K562 (cell line): ENCODE measurements around the gene ZNF790. TPM values are rescaled to one million over a fixed set of nuclear protein-coding genes. Genes with fewer than 3 reads are reported as not detected.

Experiments
- ATAC-seq: fragments of 200-7000 bp; cut with Tn5 transposase; 3 replicates; pipeline ENCODE4 v1.9.1; 2020; ENCODE audit warnings: moderate library complexity
- BruUV-seq: library from RNA; stranded (reverse); fragments of 400-500 nt; replicated peaks from 2 replicates; lab custom pipeline; 2021; lab: Mats Ljungman, UMichigan
- CTCF ChIA-PET: fragments of 300-600 bp; formaldehyde crosslinking; extraction: SDS; loops from one replicate; lab custom pipeline; 2021; ENCODE audit warnings: low intra/inter-chr PET ratio; lab: Yijun Ruan, JAX
- POLR2A ChIA-PET: fragments of 300-600, 350-650 bp; sonication (Branson Sonifier 250); formaldehyde crosslinking; extraction: SDS; loops from one replicate; lab custom pipeline; 2021; ENCODE audit warnings: antibody characterized with exemption, inconsistent platforms; lab: Yijun Ruan, JAX
- DNase-seq, 4 experiments: peaks; one replicate each; pipeline versions ENCODE4 v3.0.0 to v3.0.0-alpha.2; 2011 to 2018; ENCODE audit warnings: low spot score in 3 of 4, mixed read lengths in 3 of 4; ENCODE audit errors: extremely low read depth in 1 of 4
- FAIRE-seq: peaks from 2 replicates; lab custom pipeline; 2011; peaks lifted over from hg19 to GRCh38; lab: Jason Lieb, UNC
- H2AFZ ChIP-seq: 2 replicates; pipeline ENCODE4 v1.6.0; 2011; ENCODE audit warnings: low read depth, low read length, control low read depth, inconsistent platforms
- H3K27ac ChIP-seq: fragments of 200-600 bp; 3 replicates; pipeline ENCODE4 v1.8.0; 2011; ENCODE audit warnings: low read depth, mild to moderate bottlenecking, control low read depth, inconsistent platforms, low read length, moderate library complexity, mixed read lengths; ENCODE audit errors: extremely low read depth
- H3K27me3 ChIP-seq, 2 experiments: fragments of 300-600 bp in 1 of 2; 2 replicates in 1 of 2; 3 replicates in 1 of 2; pipeline versions ENCODE4 v1.6.0 to v1.8.0; 2011; ENCODE audit warnings: inconsistent platforms in 2 of 2, low read length in 2 of 2, mild to moderate bottlenecking in 1 of 2, mixed read lengths in 1 of 2, moderate library complexity in 1 of 2; ENCODE audit not compliant: control insufficient read depth in 2 of 2, insufficient read depth in 2 of 2
- H3K36me3 ChIP-seq: fragments of 300-600 bp; 3 replicates; pipeline ENCODE4 v1.8.0; 2011; ENCODE audit warnings: mild to moderate bottlenecking, low read length, inconsistent platforms; ENCODE audit not compliant: control insufficient read depth, insufficient read depth
- H3K4me1 ChIP-seq, 2 experiments: fragments of 200-600 bp in 1 of 2; replicated peaks in 1 of 2; 2 replicates in 1 of 2; 3 replicates in 1 of 2; pipeline versions ENCODE4 v1.5.1 to v1.8.0; 2011; ENCODE audit warnings: inconsistent platforms in 2 of 2, low read length in 2 of 2, mild to moderate bottlenecking in 1 of 2, mixed read lengths in 1 of 2, moderate library complexity in 1 of 2; ENCODE audit not compliant: control insufficient read depth in 2 of 2, insufficient read depth in 2 of 2
- H3K4me2 ChIP-seq: 2 replicates; pipeline ENCODE4 v1.6.1; 2011; ENCODE audit warnings: low read length, control low read depth, inconsistent platforms, mixed read lengths; ENCODE audit not compliant: insufficient read depth
- H3K4me3 ChIP-seq: fragments of 200-600 bp; sonication (generic), shearing (Covaris generic); 2 replicates; pipeline ENCODE4 v1.5.1; 2016; ENCODE audit warnings: control low read depth, inconsistent platforms
- H3K79me2 ChIP-seq: fragments of 200-600 bp; 3 replicates; pipeline ENCODE4 v1.8.0; 2011; ENCODE audit warnings: low read length, inconsistent platforms; ENCODE audit not compliant: control insufficient read depth, insufficient read depth
- H3K9ac ChIP-seq, 2 experiments: 2 replicates each; pipeline versions ENCODE4 v1.6.0 to v1.6.1; 2011; ENCODE audit warnings: low read depth in 2 of 2, low read length in 2 of 2, control low read depth in 1 of 2, inconsistent platforms in 1 of 2, mild to moderate bottlenecking in 1 of 2, mixed read lengths in 1 of 2; ENCODE audit not compliant: insufficient read depth in 1 of 2
- H3K9me1 ChIP-seq: one replicate; pipeline ENCODE4 v1.6.0; 2011; ENCODE audit warnings: inconsistent platforms, mild to moderate bottlenecking, low read length, moderate library complexity; ENCODE audit not compliant: control insufficient read depth, insufficient read depth
- H3K9me3 ChIP-seq: replicated peaks from 2 replicates; pipeline ENCODE4 v1.5.1; 2011; ENCODE audit warnings: low read depth, low read length, inconsistent platforms; ENCODE audit not compliant: control insufficient read depth, insufficient read depth
- H4K20me1 ChIP-seq: replicated peaks from 2 replicates; pipeline ENCODE4 v1.6.1; 2011; ENCODE audit warnings: low read length, inconsistent platforms, mixed read lengths; ENCODE audit not compliant: control insufficient read depth, insufficient read depth
- CHD2 ChIP-seq: IDR thresholded peaks from 2 replicates; pipeline ENCODE4 v1.6.1; 2011; ENCODE audit warnings: low read depth, low read length
- ELF4 ChIP-seq: fragments of 450-650 bp; formaldehyde crosslinking; IDR thresholded peaks from 2 replicates; pipeline ENCODE4 v1.4.0; 2022; ENCODE audit warnings: missing genetic modification characterization
- HCFC1 ChIP-seq: IDR thresholded peaks from 2 replicates; pipeline ENCODE4 v1.6.1; 2012; ENCODE audit warnings: low read depth, low read length, improper control_type of control experiment
- HMBOX1 ChIP-seq: sonication (generic); IDR thresholded peaks from 2 replicates; pipeline ENCODE4 v1.6.1; 2016
- LCOR ChIP-seq: sonication (generic); formaldehyde crosslinking; IDR thresholded peaks from 2 replicates; pipeline ENCODE4 v1.8.0; 2022; ENCODE audit warnings: mild to moderate bottlenecking, missing genetic modification reagents
- MAZ ChIP-seq, 2 experiments: fragments of 450-650 bp in 1 of 2; sonication (generic) in 1 of 2; formaldehyde crosslinking; IDR thresholded peaks in 1 of 2; conservative IDR thresholded peaks in 1 of 2; 2 replicates each; pipeline versions ENCODE4 v1.4.0 to v1.5.0; 2020; ENCODE audit warnings: mild to moderate bottlenecking in 1 of 2, missing genetic modification reagents in 1 of 2
- MNT ChIP-seq, 2 experiments: fragments of 450-650 bp; conservative IDR thresholded peaks; 2 replicates each; pipeline ENCODE4 v1.6.1; 2017; ENCODE audit warnings: mild to moderate bottlenecking in 2 of 2, moderate library complexity in 2 of 2
- PHF8 ChIP-seq: fragments of 200-600 bp; sonication (generic); IDR thresholded peaks from 2 replicates; pipeline ENCODE4 v1.6.1; 2012; ENCODE audit warnings: mixed run types, mild to moderate bottlenecking, inconsistent platforms, low read length, moderate library complexity, borderline replicate concordance
- RBFOX2 ChIP-seq: fragments of 200-400 bp; formaldehyde crosslinking; IDR thresholded peaks from 2 replicates; pipeline ENCODE4 v1.6.1; 2017; ENCODE audit warnings: low read depth, mild to moderate bottlenecking, low read length, moderate library complexity
- SIX5 ChIP-seq, 2 experiments: IDR thresholded peaks; 2 replicates each; pipeline ENCODE4 v1.6.1; 2011; ENCODE audit warnings: low read length in 2 of 2, borderline replicate concordance in 1 of 2, low read depth in 1 of 2, mild to moderate bottlenecking in 1 of 2, moderate library complexity in 1 of 2; ENCODE audit not compliant: insufficient read depth in 1 of 2
- SMAD2 ChIP-seq: fragments of 150-350 bp; IDR thresholded peaks from 2 replicates; pipeline ENCODE4 v1.6.1; 2014; ENCODE audit warnings: low read depth, mild to moderate bottlenecking, low read length
- ZNF217 ChIP-seq: sonication (generic); formaldehyde crosslinking; IDR thresholded peaks from 2 replicates; pipeline ENCODE4 v1.8.0; 2022; ENCODE audit warnings: mild to moderate bottlenecking, missing genetic modification reagents
- WGBS: fragments of 100-300 bp; shearing (Covaris generic); methylation state at CpG from one replicate; pipeline ENCODE4 v1.1.6; 2016; ENCODE audit warnings: low coverage, mixed read lengths; ENCODE audit not compliant: insufficient coverage; ENCODE audit errors: missing lambda C conversion rate; 5-methylcytosine and 5-hydroxymethylcytosine counted together
- in situ Hi-C: fragments of 300-500 bp; cut with MboI; formaldehyde crosslinking; loops from 4 replicates; pipeline ENCODE4 v1.15.0; 2018; ENCODE audit warnings: inconsistent platforms, mixed read lengths
- intact Hi-C: fragments of 100-400 bp; cut with micrococcal nuclease; formaldehyde crosslinking; loops from 2 replicates; pipeline ENCODE4 v1.14.2; 2022
- polyA plus RNA-seq, 8 experiments: library from polyadenylated mRNA; depleted of rRNA in 4 of 8; stranded (reverse) in 5 of 8; unstranded in 3 of 8; fragments of >200 nt; fragmentation: Nextera tagmentation in 2 of 8; fragmentation: Illumina TruSeq in 1 of 8; extraction: Ambion mirVana in 2 of 8; extraction: Trizol in 1 of 8; gene quantifications; 2 replicates each; pipeline versions ENCODE4 v1.2.1 to v1.2.3, GENCODE V29; 2011 to 2014; ENCODE audit warnings: inconsistent platforms in 1 of 8, missing spikeins in 1 of 8
- total RNA-seq, 7 experiments: library from RNA; depleted of rRNA in 6 of 7; stranded (reverse); fragments of >200 nt in 6 of 7; fragmentation: Illumina TruSeq in 2 of 7; extraction: Trizol in 2 of 7; gene quantifications; 2 replicates each; pipeline versions ENCODE4 v1.2.1 to v1.2.3, GENCODE V29; 2011 to 2021; ENCODE audit warnings: low replicate concordance in 1 of 7
- TF ChIP-seq, protein P1 (sequence below), 3 experiments: fragments of 200-800 bp in 1 of 3; fragments of 250-450 bp in 1 of 3; fragments of 450-650 bp in 1 of 3; sonication (Bioruptor Pico) in 1 of 3; sonication (Bioruptor generic) in 1 of 3; formaldehyde crosslinking in 1 of 3; IDR thresholded peaks; 2 replicates each; pipeline versions ENCODE4 v1.6.1 to v1.8.0; 2016 to 2022; ENCODE audit warnings: mild to moderate bottlenecking in 2 of 3, missing genetic modification characterization in 2 of 3, missing compliant biosample characterization in 1 of 3, moderate library complexity in 1 of 3

The ZNF790 gene
- total and polyA plus RNA-seq, 9 of the 15 experiments (the other 6 are each of a cell fraction or from before 2014, with no cell fraction given): 0.33 to 1.7 (median 0.53) TPM

DNA sequence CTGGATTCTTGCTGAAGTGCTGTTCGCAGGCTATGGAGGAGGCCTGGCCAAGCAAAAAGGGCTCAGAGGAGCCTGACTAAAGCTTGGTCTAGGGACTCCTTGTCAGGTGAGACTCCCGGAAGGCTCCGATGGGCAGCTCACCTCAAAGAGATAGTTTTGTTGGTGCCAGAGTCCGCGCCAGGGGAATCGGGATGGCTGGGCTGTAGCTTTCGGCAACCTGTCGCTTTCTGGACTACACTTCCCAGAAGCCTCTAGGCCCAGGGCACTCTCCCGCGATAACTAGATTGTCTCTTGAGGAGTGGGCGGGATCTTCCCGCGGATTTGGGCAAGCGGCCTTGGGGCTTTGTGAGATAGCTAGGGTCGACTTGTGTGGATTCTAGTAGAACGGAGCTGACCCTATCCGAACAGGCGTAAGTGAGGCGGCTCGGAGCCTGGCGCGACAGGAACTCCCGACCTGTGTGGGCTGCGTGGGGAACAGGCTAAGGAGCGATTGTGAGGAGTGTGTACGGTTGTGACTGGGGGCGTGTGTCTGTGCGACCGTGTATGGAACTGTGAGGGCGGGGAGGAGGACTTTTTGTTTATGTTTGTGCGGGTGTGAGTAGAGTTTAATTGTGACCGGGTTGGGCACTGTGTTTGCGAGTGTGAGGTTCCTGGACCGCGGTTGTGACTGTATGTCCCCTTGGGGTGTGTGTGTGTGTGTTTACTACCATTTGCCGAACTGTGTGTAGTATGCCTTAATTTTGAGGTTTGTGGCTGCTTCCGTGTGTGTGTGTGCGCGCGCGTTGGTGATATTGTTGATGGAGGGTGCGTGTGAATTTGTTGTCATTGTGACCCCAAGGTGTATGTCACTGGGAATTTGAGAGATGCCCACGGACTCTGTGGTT is 12.6 kb upstream of the ZNF790 start, which contains the start of gene ZNF345:
Gene ZNF345, plus strand, starts transcription at position 318 of the 884 bp plus-strand sequence. CDS start 25,955 bp downstream, outside the sequence.
- H3K27ac ChIP-seq: peak within 1 kb of the TSS; percentile 59; the same call in 1 of the 3 replicates
- intact Hi-C loops (no loop called here), in situ Hi-C loops (no loop called here)
- H3K36me3 ChIP-seq: no peaks in the 10 kb centered on the region
- WGBS: 13% methylated on average over 31 of the region's 43 CpGs
- DNase-seq (peak; percentile 40 to 82 (median 48)), ATAC-seq (peak; percentile 91), FAIRE-seq (no peak)
- H3K9me3 ChIP-seq: no peaks in the 10 kb centered on the region
- H3K4me3 ChIP-seq: peak within 1 kb of the TSS; percentile 48
- no peaks in the 10 kb centered on the region for H3K27me3 ChIP-seq
- H3K4me1 ChIP-seq: peaks cover 0 to 3% of the 10 kb centered on the region in 2 experiments; a peak in 1 of 5 replicates
- POLR2A ChIA-PET: no interaction called here
- H3K9me1 ChIP-seq: no peaks in the 10 kb centered on the region
- peak within 1 kb of the TSS; percentile 71 for H3K4me2 ChIP-seq
- peak within 1 kb of the TSS; percentile 81 for H2AFZ ChIP-seq
- BruUV-seq: TSS peak; percentile 81
- no peaks in the 10 kb centered on the region for H3K79me2 ChIP-seq
- H3K9ac ChIP-seq: peak within 1 kb of the TSS; percentile 67 to 91
- no peaks in the 10 kb centered on the region for H4K20me1 ChIP-seq
- CTCF ChIA-PET: no interaction called here
- TF ChIP-seq CHD2: peak; percentile 90
- peak; percentile 9; the same call in 1 of the 2 replicates for TF ChIP-seq HMBOX1
- TF ChIP-seq MNT (conservative IDR thresholded peaks at IDR 0.05): 0 out of 4 replicates have a peak, but pooled peaks of 1 of the 2 experiments have one; percentile 13
- TF ChIP-seq HCFC1: peak; percentile 79
- TF ChIP-seq, protein P1, sequence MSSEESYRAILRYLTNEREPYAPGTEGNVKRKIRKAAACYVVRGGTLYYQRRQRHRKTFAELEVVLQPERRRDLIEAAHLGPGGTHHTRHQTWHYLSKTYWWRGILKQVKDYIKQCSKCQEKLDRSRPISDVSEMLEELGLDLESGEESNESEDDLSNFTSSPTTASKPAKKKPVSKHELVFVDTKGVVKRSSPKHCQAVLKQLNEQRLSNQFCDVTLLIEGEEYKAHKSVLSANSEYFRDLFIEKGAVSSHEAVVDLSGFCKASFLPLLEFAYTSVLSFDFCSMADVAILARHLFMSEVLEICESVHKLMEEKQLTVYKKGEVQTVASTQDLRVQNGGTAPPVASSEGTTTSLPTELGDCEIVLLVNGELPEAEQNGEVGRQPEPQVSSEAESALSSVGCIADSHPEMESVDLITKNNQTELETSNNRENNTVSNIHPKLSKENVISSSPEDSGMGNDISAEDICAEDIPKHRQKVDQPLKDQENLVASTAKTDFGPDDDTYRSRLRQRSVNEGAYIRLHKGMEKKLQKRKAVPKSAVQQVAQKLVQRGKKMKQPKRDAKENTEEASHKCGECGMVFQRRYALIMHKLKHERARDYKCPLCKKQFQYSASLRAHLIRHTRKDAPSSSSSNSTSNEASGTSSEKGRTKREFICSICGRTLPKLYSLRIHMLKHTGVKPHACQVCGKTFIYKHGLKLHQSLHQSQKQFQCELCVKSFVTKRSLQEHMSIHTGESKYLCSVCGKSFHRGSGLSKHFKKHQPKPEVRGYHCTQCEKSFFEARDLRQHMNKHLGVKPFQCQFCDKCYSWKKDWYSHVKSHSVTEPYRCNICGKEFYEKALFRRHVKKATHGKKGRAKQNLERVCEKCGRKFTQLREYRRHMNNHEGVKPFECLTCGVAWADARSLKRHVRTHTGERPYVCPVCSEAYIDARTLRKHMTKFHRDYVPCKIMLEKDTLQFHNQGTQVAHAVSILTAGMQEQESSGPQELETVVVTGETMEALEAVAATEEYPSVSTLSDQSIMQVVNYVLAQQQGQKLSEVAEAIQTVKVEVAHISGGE (CRISPR knock-in tag; IDR thresholded peaks at IDR 0.05): peak in 1 of 3 experiments; percentile 67; a peak in 1 of 6 replicates
- peak; percentile 25; the same call in 1 of the 2 replicates for TF ChIP-seq ELF4 (CRISPR knock-in tag)
- peak; percentile 48; the same call in 1 of the 2 replicates for TF ChIP-seq PHF8
- TF ChIP-seq ZNF217 (CRISPR knock-in tag): no peak
- TF ChIP-seq RBFOX2: peak; percentile 48; the same call in 1 of the 2 replicates
- TF ChIP-seq LCOR: 0 out of 2 replicates have a peak, but pooled peaks have one; percentile 8
- TF ChIP-seq SIX5 (IDR thresholded peaks at IDR 0.05; ENCODE audit: borderline replicate concordance in 1 of 2, insufficient read depth in 1 of 2, low read depth in 1 of 2, low read length in 2 of 2): peak; percentile 35 to 37; a peak in 2 of 4 replicates
- peak in 1 of 2 experiments; percentile 41; a peak in 1 of 4 replicates for TF ChIP-seq MAZ (CRISPR knock-in tag; conservative IDR thresholded peaks at IDR 0.05 in 1 of 2, IDR thresholded peaks at IDR 0.05 in 1 of 2)
- TF ChIP-seq SMAD2: no peak
